ENCODE data around the gene USP47.

DNA sequence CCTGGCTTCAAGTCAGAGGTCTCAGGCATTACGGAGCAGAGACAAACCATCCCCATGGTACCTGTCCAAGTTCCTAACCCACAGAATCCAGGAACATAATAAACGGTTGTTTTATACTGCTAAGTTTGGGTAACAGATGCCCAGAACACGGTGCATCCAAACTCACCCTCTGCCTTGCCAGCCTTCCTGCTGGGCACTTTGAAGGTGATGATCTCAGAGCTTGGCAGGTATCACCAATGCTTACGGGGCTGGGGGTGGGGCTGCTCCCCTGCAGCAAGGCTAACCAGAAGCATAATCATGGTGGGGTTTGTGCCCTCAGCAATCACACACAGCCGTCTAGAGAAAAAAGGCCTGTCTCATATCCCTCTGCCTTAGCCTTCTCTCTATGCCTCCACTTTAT, 139.6 kb downstream of the USP47 start:
- TF ChIP-seq, protein P1, sequence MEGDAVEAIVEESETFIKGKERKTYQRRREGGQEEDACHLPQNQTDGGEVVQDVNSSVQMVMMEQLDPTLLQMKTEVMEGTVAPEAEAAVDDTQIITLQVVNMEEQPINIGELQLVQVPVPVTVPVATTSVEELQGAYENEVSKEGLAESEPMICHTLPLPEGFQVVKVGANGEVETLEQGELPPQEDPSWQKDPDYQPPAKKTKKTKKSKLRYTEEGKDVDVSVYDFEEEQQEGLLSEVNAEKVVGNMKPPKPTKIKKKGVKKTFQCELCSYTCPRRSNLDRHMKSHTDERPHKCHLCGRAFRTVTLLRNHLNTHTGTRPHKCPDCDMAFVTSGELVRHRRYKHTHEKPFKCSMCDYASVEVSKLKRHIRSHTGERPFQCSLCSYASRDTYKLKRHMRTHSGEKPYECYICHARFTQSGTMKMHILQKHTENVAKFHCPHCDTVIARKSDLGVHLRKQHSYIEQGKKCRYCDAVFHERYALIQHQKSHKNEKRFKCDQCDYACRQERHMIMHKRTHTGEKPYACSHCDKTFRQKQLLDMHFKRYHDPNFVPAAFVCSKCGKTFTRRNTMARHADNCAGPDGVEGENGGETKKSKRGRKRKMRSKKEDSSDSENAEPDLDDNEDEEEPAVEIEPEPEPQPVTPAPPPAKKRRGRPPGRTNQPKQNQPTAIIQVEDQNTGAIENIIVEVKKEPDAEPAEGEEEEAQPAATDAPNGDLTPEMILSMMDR (conservative IDR thresholded peaks at IDR 0.05; ENCODE audit: low read depth, low read length), result no peak
- no peak for TF ChIP-seq EZH2 (IDR thresholded peaks at IDR 0.05; ENCODE audit: borderline replicate concordance, low read depth, low read length, poor library complexity, severe bottlenecking)
